ENCODE results near the gene RRP15.
A peak's percentile ranks its signal among the peaks of the same experiment; 100 is the strongest.

Gene RRP15

GRCh38 chr1:218284917-218285635 lies at the start of gene RRP15:
Gene RRP15, plus strand, starts transcription at chr1:218285293. Its CDS starts 24 bp downstream, at chr1:218285317.
- peak; percentile 95 for DNase-seq (ENCODE audit: low read depth)

GRCh38 chr1:218242171-218242570 lies 42.9 kb upstream of the RRP15 start:
- DNase-seq (ENCODE audit: low read depth) = peak; percentile 44

- no peak for DNase-seq (ENCODE audit: low read depth)
These were observed 37.8 kb upstream of the RRP15 start for GRCh38 chr1:218247339-218247738.

GRCh38 chr1:218249338-218250140 lies 35.6 kb upstream of the RRP15 start:
- DNase-seq (ENCODE audit: low read depth) = no peak

- peak; percentile 10 for DNase-seq (ENCODE audit: low read depth)
These were observed 34.6 kb upstream of the RRP15 start for GRCh38 chr1:218250492-218250891.

GRCh38 chr1:218254296-218254946 lies 30.7 kb upstream of the RRP15 start:
- DNase-seq (ENCODE audit: low read depth) = no peak

- no peak for DNase-seq (ENCODE audit: low read depth)
These were observed 30.0 kb upstream of the RRP15 start for GRCh38 chr1:218255090-218255489.

GRCh38 chr1:218257371-218257770 lies 27.7 kb upstream of the RRP15 start:
- DNase-seq (ENCODE audit: low read depth) = no peak

GRCh38 chr1:218257971-218258370 lies 27.1 kb upstream of the RRP15 start:
- no peak for DNase-seq (ENCODE audit: low read depth)

- no peak for DNase-seq (ENCODE audit: low read depth)
These were observed 25.8 kb upstream of the RRP15 start for GRCh38 chr1:218259339-218259738.

GRCh38 chr1:218259800-218260199 lies 25.3 kb upstream of the RRP15 start:
- DNase-seq (ENCODE audit: low read depth) = peak; percentile 42

GRCh38 chr1:218262259-218262658 lies 22.8 kb upstream of the RRP15 start:
- DNase-seq (ENCODE audit: low read depth) = no peak

GRCh38 chr1:218266356-218266755 lies 18.7 kb upstream of the RRP15 start:
- peak; percentile 51 for DNase-seq (ENCODE audit: low read depth)

- DNase-seq (ENCODE audit: low read depth) = no peak
These were observed 12.7 kb upstream of the RRP15 start for GRCh38 chr1:218272366-218272765.

GRCh38 chr1:218273762-218274479 lies 11.2 kb upstream of the RRP15 start:
- DNase-seq (ENCODE audit: low read depth) = no peak

- DNase-seq (ENCODE audit: low read depth) = no peak
These were observed 10.6 kb upstream of the RRP15 start for GRCh38 chr1:218274511-218274910.

GRCh38 chr1:218275823-218276222 lies 9.3 kb upstream of the RRP15 start:
- no peak for DNase-seq (ENCODE audit: low read depth)

GRCh38 chr1:218281285-218281684 lies 3.8 kb upstream of the RRP15 start:
- peak; percentile 36 for DNase-seq (ENCODE audit: low read depth)

- no peak for DNase-seq (ENCODE audit: low read depth)
These were observed 646 bp upstream of the RRP15 start for GRCh38 chr1:218284377-218284916.

GRCh38 chr1:218292515-218292914 lies 7.4 kb downstream of the RRP15 start:
- DNase-seq (ENCODE audit: low read depth) = no peak

- peak; percentile 62 for DNase-seq (ENCODE audit: low read depth)
These were observed 9.5 kb downstream of the RRP15 start for GRCh38 chr1:218294546-218294945.

GRCh38 chr1:218296162-218296561 lies 11.1 kb downstream of the RRP15 start:
- DNase-seq (ENCODE audit: low read depth) = no peak
